Central memory CD8-positive, alpha-beta T cell (primary cell): ENCODE data around the gene TRAK1.

Experiments used
- ATAC-seq: fragments of 150-1000 bp; cut with Tn5 transposase; replicated peaks from 2 replicates; pipeline ENCODE4 v1.10.0; 2022; ENCODE audit warnings: mild to moderate bottlenecking, moderate FRiP score, moderate number of reproducible peaks; ENCODE audit not compliant: poor library complexity, severe bottlenecking; ENCODE audit errors: extremely low read depth
- DNase-seq, 2 donors: peaks; one replicate each; pipeline ENCODE4 v3.0.0; 2021; ENCODE audit warnings: low spot score in 2 of 2
- H3K27ac Mint-ChIP-seq: one replicate; pipeline ENCODE4 v1.8.0; 2022; ENCODE audit warnings: low read depth, mild to moderate bottlenecking, moderate library complexity, mixed read lengths
- H3K27me3 Mint-ChIP-seq: one replicate; pipeline ENCODE4 v1.8.0; 2022; ENCODE audit warnings: mixed read lengths
- H3K36me3 Mint-ChIP-seq: one replicate; pipeline ENCODE4 v1.8.0; 2022; ENCODE audit warnings: mild to moderate bottlenecking, moderate library complexity, mixed read lengths; ENCODE audit not compliant: insufficient read depth
- H3K4me1 Mint-ChIP-seq: one replicate; pipeline ENCODE4 v1.8.0; 2022; ENCODE audit warnings: mixed read lengths
- H3K4me3 Mint-ChIP-seq: one replicate; pipeline ENCODE4 v1.8.0; 2022; ENCODE audit warnings: mild to moderate bottlenecking, moderate library complexity, mixed read lengths
- H3K9me3 Mint-ChIP-seq: one replicate; pipeline ENCODE4 v1.8.0; 2022; ENCODE audit warnings: mixed read lengths

TRAK1 gene

GRCh38 chr3:42161050-42161935 is 70.1 kb downstream of the TRAK1 start:
- Mint-ChIP-seq H3K4me1 (peaks cover 23% of the 10 kb centered on the region), H3K36me3 (no peaks in the 10 kb centered on the region), H3K4me3 (no peak overlapping the region), H3K27me3 (no peaks in the 10 kb centered on the region), H3K9me3 (no peaks in the 10 kb centered on the region), H3K27ac (no peak overlapping the region)
- no peak for DNase-seq
- no peak for ATAC-seq

GRCh38 chr3:42162462-42162861 is 71.3 kb downstream of the TRAK1 start:
- Mint-ChIP-seq H3K36me3 (no peaks in the 10 kb centered on the region), H3K4me1 (peaks cover 18% of the 10 kb centered on the region), H3K27me3 (no peaks in the 10 kb centered on the region), H3K9me3 (no peaks in the 10 kb centered on the region), H3K4me3 (no peak overlapping the region), H3K27ac (peak overlapping the region; percentile 6)
- no peak for ATAC-seq
- no peak for DNase-seq

GRCh38 chr3:42163622-42164244 is 72.6 kb downstream of the TRAK1 start:
- DNase-seq = no peak
- Mint-ChIP-seq H3K9me3 (no peaks in the 10 kb centered on the region), H3K4me3 (no peak overlapping the region), H3K4me1 (peaks cover 14% of the 10 kb centered on the region), H3K36me3 (no peaks in the 10 kb centered on the region), H3K27me3 (no peaks in the 10 kb centered on the region), H3K27ac (no peak overlapping the region)
- no peak for ATAC-seq

- ATAC-seq = no peak
- Mint-ChIP-seq H3K9me3 (no peaks in the 10 kb centered on the region), H3K27ac (no peak overlapping the region), H3K4me3 (no peak overlapping the region), H3K27me3 (no peaks in the 10 kb centered on the region), H3K4me1 (peaks cover 8% of the 10 kb centered on the region), H3K36me3 (no peaks in the 10 kb centered on the region)
- no peak for DNase-seq
Observed at GRCh38 chr3:42164656-42165055, 73.5 kb downstream of the TRAK1 start.

GRCh38 chr3:42165211-42165610 is 74.1 kb downstream of the TRAK1 start:
- ATAC-seq = no peak
- H3K9me3 Mint-ChIP-seq = no peaks in the 10 kb centered on the region
- H3K27ac Mint-ChIP-seq = no peak overlapping the region
- no peaks in the 10 kb centered on the region for H3K27me3 Mint-ChIP-seq
- no peaks in the 10 kb centered on the region for H3K36me3 Mint-ChIP-seq
- no peak for DNase-seq
- H3K4me3 Mint-ChIP-seq = no peak overlapping the region
- peaks cover 9% of the 10 kb centered on the region for H3K4me1 Mint-ChIP-seq

- Mint-ChIP-seq H3K4me1 (peaks cover 10% of the 10 kb centered on the region), H3K27me3 (no peaks in the 10 kb centered on the region), H3K4me3 (no peak overlapping the region), H3K27ac (no peak overlapping the region), H3K36me3 (no peaks in the 10 kb centered on the region), H3K9me3 (no peaks in the 10 kb centered on the region)
- no peak for ATAC-seq
- DNase-seq = no peak
Observed at GRCh38 chr3:42166214-42166613, 75.1 kb downstream of the TRAK1 start.

- Mint-ChIP-seq H3K36me3 (no peaks in the 10 kb centered on the region), H3K4me3 (no peak overlapping the region), H3K27ac (no peak overlapping the region), H3K4me1 (peaks cover 14% of the 10 kb centered on the region), H3K9me3 (no peaks in the 10 kb centered on the region), H3K27me3 (no peaks in the 10 kb centered on the region)
- DNase-seq = no peak
- ATAC-seq = no peak
Observed at GRCh38 chr3:42166662-42167300, 75.6 kb downstream of the TRAK1 start.

- Mint-ChIP-seq H3K4me1 (peaks cover 34% of the 10 kb centered on the region), H3K27ac (peak overlapping the region; percentile 36), H3K9me3 (no peaks in the 10 kb centered on the region)
Observed at GRCh38 chr3:42169579-42170120, 78.5 kb downstream of the TRAK1 start.

GRCh38 chr3:42172047-42172654 is 81.0 kb downstream of the TRAK1 start:
- H3K27me3 Mint-ChIP-seq = no peaks in the 10 kb centered on the region
- DNase-seq = no peak
- H3K4me3 Mint-ChIP-seq = no peak overlapping the region
- H3K27ac Mint-ChIP-seq = peak overlapping the region; percentile 42
- no peaks in the 10 kb centered on the region for H3K9me3 Mint-ChIP-seq
- H3K36me3 Mint-ChIP-seq = no peaks in the 10 kb centered on the region
- ATAC-seq = no peak
- H3K4me1 Mint-ChIP-seq = peaks cover 34% of the 10 kb centered on the region

More at GRCh38 chr3:42169579-42170120, 78.5 kb downstream of the TRAK1 start:
- Mint-ChIP-seq H3K36me3 (no peaks in the 10 kb centered on the region), H3K27me3 (no peaks in the 10 kb centered on the region), H3K4me3 (no peak overlapping the region)
- ATAC-seq = no peak
- DNase-seq = no peak

GRCh38 chr3:42173307-42173706 is 82.2 kb downstream of the TRAK1 start:
- peaks cover 2% of the 10 kb centered on the region for H3K36me3 Mint-ChIP-seq
- no peaks in the 10 kb centered on the region for H3K9me3 Mint-ChIP-seq
- no peaks in the 10 kb centered on the region for H3K27me3 Mint-ChIP-seq
- no peak overlapping the region for H3K27ac Mint-ChIP-seq
- ATAC-seq = no peak
- no peak overlapping the region for H3K4me3 Mint-ChIP-seq
- no peak for DNase-seq
- H3K4me1 Mint-ChIP-seq = peaks cover 34% of the 10 kb centered on the region

- H3K27ac Mint-ChIP-seq = no peak overlapping the region
- DNase-seq (no peak), ATAC-seq (no peak)
- peaks cover 4% of the 10 kb centered on the region for H3K36me3 Mint-ChIP-seq
- no peaks in the 10 kb centered on the region for H3K9me3 Mint-ChIP-seq
- H3K4me3 Mint-ChIP-seq = no peak overlapping the region
- H3K27me3 Mint-ChIP-seq = no peaks in the 10 kb centered on the region
- H3K4me1 Mint-ChIP-seq = peaks cover 30% of the 10 kb centered on the region
Observed at GRCh38 chr3:42174679-42175385, 83.7 kb downstream of the TRAK1 start.
